GM23248 (cell line): ENCODE measurements around the gene RBM34.

Source experiments
- EZH2 ChIP-seq: fragments of 200-600 bp; sonication (generic); IDR thresholded peaks from 2 replicates; pipeline ENCODE4 v1.6.1; 2018; ENCODE audit warnings: antibody characterized with exemption, mild to moderate bottlenecking; ENCODE audit not compliant: insufficient read depth, poor library complexity, severe bottlenecking
- EZH2phosphoT487 ChIP-seq: fragments of 200-600 bp; sonication (generic); IDR thresholded peaks from 2 replicates; pipeline ENCODE4 v1.6.1; 2018; ENCODE audit warnings: antibody characterized with exemption, moderate library complexity, mild to moderate bottlenecking, low read depth; ENCODE audit not compliant: insufficient read depth

DNA sequence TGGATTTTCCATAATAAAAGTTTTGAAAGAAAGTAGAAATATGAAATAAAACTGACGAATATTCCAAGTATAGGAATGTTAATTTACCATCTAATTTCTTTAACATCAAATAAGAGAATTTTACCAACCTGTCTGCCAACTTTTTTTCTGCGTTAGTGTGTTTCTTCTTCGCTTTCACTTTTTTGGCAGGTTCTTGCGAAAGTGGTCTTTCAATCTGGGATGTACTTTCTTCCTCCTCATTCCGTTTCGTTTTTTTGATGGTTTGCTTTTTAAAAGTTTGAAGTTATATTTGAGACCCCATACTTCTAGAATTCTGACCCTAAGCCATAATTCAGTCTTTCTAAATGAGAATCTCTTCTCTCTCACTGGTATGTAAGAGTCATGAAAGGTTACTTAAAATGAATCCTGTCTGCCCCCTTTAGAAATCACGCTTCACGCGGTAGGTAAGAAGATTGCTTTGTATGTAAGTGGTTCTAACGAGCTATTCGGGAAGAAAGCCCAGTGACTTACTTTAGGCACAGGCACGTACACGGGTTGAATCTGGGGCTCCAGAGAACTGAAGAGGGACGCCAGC lies 580 bp downstream of the RBM34 start:
- TF ChIP-seq EZH2: no peak
- TF ChIP-seq EZH2phosphoT487: no peak
